Fibroblast of skin of left quadriceps (primary cell): Measurements from ENCODE around the gene SLCO2B1.

Source experiments
- DNase-seq, 2 experiments: peaks; one replicate each; pipeline ENCODE4 v3.0.0-alpha.2; 2013; ENCODE audit warnings: low read depth in 2 of 2

The SLCO2B1 gene

DNA sequence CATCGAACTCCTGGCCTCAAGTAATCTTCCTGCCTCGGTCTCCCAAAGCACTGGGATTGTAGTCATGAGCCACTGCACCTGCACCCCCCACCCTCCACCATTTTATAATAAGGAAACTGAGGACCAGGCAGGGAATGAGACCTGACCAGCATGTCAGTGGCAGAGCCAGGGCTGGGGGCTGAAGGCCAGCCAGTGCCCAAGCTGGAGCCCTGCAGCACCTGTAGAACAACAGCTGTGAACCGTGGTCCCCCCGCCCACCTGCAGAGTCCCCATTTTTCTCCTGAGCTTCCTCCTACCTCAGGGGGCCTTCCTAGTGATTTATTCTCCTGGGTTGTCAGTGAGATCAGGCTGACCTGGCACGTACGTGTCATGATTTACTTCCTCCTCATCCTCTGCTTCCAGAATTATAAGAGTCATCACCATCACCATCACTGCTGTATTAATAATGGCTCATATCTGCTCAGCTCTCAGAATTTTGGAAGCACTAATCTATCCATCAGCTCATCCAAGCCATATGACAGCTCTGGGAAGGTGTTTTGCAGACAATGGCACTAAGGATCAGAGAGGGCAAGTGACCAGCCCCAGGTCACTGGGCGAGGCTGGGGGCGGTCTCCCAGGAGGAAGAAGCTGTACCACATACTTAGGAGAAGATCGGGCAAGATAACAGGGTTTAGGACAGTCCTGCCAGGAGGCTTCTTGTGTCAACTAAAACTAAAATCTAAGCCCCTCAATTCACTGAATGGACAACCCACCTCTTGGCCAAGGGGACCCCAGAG is 5.5 kb upstream of the SLCO2B1 start:
- DNase-seq, result no peak

DNA sequence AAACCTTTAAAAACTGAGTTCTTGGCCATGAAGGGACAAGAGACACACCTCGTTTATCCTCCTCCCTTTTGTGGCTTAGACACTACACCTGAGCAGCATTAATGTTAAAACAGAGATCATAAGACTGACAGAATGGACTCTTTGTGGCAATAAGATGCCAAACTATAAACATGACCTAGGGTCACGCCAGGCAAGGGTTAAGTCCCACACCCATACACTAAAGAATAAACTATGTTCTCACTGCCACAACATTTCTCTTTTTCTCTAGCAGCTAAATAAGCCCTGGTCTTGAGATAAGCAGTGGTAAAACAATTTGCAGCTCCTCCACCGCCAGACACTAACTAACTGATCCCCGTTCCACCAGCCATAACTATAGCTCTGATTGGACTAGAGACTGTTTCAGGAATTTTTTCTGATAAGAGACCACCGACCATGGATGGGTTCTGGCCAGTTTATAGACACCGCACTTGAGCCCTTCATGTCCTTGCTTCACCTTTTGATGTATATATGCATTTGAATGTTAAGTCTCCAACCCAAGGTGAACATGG is 4.9 kb upstream of the SLCO2B1 start:
- no peak for DNase-seq

GRCh38 chr11:75146711-75147110 is 4.2 kb upstream of the SLCO2B1 start:
- no peak for DNase-seq

DNA sequence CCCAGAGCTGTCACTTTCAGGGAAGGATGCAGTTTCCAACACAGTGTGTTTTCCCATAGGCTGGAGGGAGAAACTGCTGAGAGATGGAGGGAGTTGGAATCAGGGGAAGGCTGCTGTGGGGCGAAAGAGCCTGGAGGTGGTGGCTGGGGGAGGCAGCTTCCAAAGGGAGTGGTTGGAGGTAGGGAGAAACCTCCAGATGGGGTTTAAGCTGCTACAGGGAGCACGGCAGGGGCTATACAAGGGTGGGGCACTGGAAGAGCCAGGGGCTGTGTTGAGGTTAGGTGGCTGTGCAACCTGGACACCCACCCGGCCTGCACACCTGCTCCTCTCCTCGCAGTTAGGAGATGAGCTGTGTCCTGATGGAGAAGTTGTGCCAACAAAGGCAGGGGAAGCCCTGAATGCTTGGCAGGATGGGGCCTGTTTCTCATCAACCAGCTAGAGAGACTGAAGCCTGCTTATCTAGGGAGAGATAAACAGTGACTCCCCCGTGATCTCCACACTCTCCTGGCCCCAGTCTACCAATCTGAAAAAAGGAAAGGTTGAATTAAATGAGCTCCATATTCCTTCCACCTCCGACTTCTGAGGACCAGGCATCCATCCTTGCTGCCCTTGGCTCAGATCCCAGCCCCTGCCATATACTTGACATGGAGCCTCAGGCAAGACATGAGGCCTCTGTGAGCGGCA is 3.6 kb upstream of the SLCO2B1 start:
- no peak for DNase-seq

- no peak for DNase-seq
Observed at GRCh38 chr11:75147875-75148263, 3.0 kb upstream of the SLCO2B1 start.

- no peak for DNase-seq
Observed at GRCh38 chr11:75148436-75148983, 2.4 kb upstream of the SLCO2B1 start.

DNA sequence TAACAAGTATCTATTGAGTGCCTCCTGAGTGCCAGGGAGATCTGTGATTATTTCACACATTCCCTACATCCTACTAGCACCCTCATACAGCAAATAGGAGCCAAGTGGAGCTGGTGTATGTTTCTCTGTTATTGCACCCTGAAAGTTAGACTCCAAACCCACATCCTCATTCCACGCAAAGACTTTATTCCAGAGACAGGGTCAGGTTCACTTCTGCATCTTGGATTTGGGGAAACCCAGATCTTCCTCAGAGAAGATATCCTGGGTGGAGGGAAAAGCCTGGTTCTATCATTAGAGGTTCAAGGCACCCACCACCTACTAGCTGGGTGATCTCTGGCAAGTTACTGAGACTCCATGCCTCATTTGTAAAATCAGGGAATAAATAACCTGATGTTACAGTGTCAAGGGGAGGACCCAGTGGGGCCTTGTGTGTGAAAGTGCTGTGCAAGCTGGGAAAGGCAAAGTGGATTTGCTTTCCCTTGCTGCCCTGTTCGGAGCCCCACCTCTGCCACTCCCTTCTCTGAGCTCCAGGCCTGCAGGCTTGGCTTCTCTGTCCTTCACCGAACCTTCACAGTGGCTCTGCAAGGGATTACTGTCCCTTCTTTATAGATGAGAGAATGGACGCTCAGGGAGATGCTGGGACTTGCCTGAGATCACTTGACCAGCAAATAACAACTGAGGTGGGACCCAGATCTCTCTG is 991 bp upstream of the SLCO2B1 start:
- DNase-seq, result no peak

- no peak for DNase-seq
Observed at GRCh38 chr11:75151346-75152047, 590 bp downstream of the SLCO2B1 start.

DNA sequence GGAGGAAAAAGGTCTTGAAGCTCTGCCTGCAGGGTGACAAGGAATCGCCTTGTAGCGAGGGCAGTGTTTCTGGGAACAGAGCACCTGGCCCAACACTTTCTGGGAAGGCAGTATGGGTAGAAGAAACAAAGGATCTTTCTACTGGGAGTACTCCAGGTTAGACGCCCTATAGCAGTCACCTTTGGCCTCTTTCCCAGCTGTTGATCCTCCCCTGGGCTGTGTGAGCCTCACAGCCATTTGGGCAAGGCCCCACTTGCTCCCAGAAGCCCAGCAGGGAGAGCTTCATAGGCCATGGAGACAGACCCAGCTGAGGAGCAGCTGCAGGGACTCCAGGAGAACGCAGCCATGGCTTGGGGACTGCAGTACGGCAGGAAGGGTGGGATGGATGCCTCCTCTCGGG is 1.2 kb downstream of the SLCO2B1 start:
- DNase-seq, result no peak

GRCh38 chr11:75152651-75153427 is 1.9 kb downstream of the SLCO2B1 start:
- no peak for DNase-seq

DNA sequence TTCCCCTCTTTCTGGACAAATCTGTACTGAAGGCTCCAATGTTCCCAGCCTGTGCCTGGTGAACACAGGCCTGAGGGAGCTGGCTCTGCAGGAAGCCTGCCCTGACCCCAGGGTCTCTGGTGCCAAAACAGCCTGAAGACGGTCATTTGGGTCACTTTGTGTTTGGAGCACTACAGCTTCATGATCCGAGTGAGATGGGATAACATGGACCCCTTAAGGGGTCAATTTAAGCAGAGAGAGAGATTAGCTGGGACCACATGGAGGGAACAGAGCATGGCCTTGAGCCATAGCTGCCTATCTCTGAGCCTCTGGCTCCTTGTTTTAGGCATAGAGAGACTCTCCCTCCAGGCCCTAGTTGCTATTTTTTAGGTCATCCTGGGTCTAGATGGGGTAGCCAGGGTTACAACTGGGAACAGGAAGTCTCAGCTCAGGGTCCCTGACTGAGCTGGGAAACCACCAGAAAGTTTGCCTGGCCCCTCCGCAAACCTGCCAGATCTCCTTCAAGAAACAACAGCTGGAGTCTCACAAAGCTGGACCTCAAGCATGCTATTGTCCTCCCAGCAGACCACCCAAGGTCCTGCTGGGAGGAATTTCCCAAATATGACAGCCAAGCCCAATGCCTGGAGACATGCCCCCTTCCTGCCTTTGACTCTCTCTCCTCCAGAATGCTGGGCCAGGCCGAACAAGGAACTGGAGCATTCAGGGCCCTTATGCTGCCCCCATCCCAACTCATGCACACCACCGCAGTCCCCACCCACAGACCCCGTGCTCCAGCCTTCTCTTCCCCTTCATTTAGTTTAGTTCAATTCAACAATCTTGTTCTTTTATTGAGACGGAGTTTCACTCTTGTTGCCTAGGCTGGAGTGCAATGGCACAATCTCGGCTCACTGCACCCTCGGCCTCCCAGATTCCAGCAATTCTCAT is 4.0 kb downstream of the SLCO2B1 start:
- no peak for DNase-seq

DNA sequence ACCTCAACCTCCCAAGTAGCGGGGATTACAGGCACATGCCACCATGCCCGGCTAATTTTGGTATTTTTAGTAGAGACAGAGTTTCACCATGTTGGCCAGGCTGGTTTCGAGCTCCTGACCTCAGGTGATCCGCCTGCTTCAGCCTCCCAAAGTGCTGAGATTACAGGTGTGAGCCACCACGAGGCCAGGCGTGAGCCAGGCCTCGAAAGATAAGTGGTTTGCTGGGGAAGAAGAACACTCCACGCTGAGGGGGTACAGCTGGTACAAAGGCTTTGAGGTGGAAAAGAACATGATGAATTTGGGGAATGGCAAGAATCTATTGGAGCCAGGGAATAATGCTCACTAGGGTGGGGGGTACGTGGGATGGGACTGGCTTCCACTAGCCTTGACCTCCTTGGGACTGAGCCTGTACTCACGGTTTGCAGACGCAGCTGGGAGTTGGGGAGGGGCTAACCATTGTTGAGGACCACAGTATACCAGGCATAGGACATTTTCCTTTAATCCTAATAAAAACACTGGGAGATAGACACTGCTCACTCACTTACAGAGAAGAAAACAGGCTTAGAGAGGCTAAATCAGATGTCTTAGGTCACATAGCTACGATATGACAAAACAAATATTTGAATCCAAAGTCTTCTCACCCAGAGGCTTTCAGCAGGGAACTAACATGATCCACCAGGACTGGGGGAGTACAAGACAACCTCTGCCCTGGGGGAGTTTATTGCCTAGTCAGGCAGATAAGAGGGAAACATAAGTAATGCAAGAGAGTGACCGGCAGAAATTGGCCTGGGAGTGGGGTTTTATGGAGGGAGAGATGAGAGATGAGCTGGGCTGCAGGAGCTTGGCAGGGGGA is 4.9 kb downstream of the SLCO2B1 start:
- no peak for DNase-seq

DNA sequence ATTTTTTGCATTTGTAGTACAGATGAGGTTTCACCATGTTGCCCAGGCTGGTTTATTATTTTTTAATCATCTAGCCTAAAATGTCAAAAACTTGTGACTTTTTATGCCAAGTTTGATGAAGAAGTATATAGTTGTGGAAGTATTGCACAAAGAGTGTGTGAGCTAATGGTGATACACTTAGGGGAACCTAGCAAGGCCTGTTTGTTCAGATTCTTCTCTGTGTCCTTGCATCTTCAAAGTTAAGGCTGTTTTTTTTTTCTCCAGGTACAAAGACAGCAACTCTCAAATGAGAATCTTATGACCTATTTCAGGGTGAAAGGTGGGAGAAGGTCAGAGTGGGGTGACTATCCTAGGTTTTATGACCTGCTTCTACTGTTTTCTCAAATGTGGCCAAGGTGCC is 7.3 kb downstream of the SLCO2B1 start:
- DNase-seq, result no peak

DNA sequence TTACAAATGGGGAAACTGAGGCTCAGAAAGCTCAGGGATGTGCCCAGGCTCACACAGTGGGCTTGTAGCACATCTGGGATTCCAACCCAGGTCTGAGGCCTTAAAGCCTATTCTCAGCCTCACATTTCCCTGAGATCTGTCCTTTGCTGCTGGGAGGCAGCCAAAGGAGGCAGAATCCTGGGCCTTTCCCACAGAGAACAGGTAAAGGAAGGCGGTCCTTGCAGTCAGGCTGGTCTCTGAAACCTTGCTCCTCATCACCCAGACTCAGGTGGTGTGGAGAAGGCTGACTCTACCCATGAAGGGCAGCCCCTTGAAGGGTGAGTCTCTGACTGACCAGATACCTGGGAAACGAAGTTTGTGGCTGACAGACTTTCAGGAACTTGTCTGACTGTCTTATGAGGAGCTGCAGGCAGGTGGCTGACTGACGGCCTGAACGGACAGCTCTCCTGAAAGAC is 7.8 kb downstream of the SLCO2B1 start:
- no peak for DNase-seq

DNA sequence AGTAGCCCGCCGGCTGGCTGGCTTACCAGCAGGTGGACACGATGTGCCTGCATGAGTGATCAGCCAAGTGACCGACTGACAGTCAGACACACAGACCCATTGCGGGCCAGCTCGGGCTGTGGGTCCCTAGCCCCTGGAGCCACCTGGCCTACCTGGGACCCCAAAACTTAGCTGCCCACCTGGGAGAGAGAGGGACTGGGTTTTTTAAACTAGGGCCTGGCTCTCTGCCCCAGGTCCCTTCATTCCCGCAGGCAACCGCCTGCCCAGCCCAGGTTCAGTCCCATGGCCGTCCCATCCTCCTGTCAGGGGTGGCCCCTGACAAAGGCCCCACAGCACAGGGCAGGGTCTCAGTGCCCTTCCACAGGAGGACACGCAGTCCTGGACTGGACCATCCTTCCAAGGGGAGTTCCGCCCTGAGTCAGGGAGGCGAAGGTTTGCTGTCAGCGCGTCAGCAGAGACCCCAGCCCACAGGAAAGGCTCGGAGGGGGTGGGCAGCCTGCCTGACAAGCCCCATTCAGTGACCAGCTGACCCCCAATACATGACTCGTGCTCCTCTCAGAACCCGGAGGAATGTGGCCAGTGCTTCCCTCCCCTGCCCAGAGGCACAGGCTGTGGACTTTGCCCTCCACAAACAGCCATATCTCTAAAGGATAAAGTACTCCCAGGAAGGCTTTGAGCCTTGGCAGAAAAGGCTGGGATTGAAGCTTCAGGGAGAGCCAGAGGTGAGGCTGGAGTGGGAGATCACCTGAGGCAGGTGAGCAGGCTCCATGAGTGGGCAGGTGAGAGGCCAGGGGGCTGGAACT is 8.4 kb downstream of the SLCO2B1 start:
- DNase-seq, result no peak

DNA sequence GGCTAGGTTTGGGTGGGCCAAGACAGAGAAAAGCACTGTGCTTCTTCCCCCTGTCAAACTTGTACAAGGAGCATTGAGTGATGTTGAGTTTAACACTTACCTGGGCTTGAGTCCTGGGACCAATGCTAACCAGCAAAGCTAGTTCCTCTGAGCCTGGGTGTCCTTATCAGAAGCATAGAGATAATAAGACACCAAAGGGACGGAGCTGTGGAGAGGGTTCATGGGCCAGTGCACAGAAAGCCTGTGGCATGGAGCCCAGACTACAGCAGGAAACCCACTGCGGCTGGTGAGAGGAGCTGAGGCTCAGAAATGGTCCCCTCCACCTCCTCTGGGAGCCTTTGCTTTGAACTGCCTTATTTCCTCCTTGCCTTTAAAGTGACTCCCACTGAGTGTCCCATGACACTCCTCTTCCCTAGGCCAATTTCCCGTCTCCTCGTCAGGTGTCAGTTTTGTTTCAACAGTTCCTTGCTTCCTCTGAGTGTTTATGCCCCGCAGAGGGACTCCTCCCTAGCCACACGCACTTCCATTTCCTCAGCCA is 9.4 kb downstream of the SLCO2B1 start:
- no peak for DNase-seq

GRCh38 chr11:75160880-75161279 is 10.0 kb downstream of the SLCO2B1 start:
- DNase-seq, result no peak
